Sigmoid colon (tissue), 4 donors: ENCODE results near the gene CNNM3.

Source experiments
- CTCF ChIP-seq, 4 experiments: fragments of 450-650 bp in 3 of 4; fragments of 200-600 bp in 1 of 4; IDR thresholded peaks; one replicate each; pipeline ENCODE4 v1.5.1; 2016 to 2019; ENCODE audit warnings: antibody characterized with exemption in 4 of 4, mild to moderate bottlenecking in 3 of 4, moderate library complexity in 2 of 4
- POLR2A ChIP-seq, 2 donors: fragments of 450-650 bp; IDR thresholded peaks; one replicate each; pipeline ENCODE4 v1.6.1; 2016; ENCODE audit warnings: antibody characterized with exemption in 2 of 2, mild to moderate bottlenecking in 2 of 2, moderate library complexity in 2 of 2
- POLR2AphosphoS5 ChIP-seq, 4 donors: sonication (generic); formaldehyde crosslinking; IDR thresholded peaks; one replicate each; pipeline ENCODE4 v1.6.1; 2017; ENCODE audit warnings: antibody characterized with exemption in 4 of 4

GRCh38 chr2:96874198-96874831 lies 58.2 kb downstream of the CNNM3 start:
- TF ChIP-seq POLR2A (IDR thresholded peaks at IDR 0.05): no peak
- no peak for TF ChIP-seq CTCF (IDR thresholded peaks at IDR 0.05)
- no peak for TF ChIP-seq POLR2AphosphoS5 (IDR thresholded peaks at IDR 0.05)
